ENCODE results near the gene AHRR. TPM values are rescaled to one million over a fixed set of nuclear protein-coding genes. Genes with fewer than 3 reads are reported as not detected.
A peak's percentile ranks its signal among the peaks of the same experiment; 100 is the strongest.

Gene AHRR
- total RNA-seq, 1 donor from 2014 or later, result 11.3 TPM

- intact Hi-C loops (cut with DNase I), result no loop called here
- ATAC-seq, result peak; percentile 73
Measured at GRCh38 chr5:337563-338130, 16.1 kb downstream of the AHRR start.

GRCh38 chr5:342501-343460, 21.3 kb downstream of the AHRR start:
- peak overlapping the region; percentile 55 for H3K4me3 ChIP-seq
- ATAC-seq, result peak; percentile 38
- no peaks in the 10 kb centered on the region for H3K27me3 ChIP-seq
- no peak overlapping the region for H3K27ac ChIP-seq
- H3K36me3 ChIP-seq, result no peaks in the 10 kb centered on the region
- intact Hi-C loops (cut with DNase I), result no loop called here
- H3K9me3 ChIP-seq, result no peaks in the 10 kb centered on the region
- H3K4me1 ChIP-seq, result no peaks in the 10 kb centered on the region
- TF ChIP-seq CTCF (IDR thresholded peaks at IDR 0.05), result no peak
- no peak for DNase-seq

More at GRCh38 chr5:337563-338130, 16.1 kb downstream of the AHRR start:
- H3K9me3 ChIP-seq, result no peaks in the 10 kb centered on the region
- H3K36me3 ChIP-seq, result no peaks in the 10 kb centered on the region
- peak; percentile 35 for TF ChIP-seq CTCF (IDR thresholded peaks at IDR 0.05)
- no peak overlapping the region for H3K4me3 ChIP-seq
- no peak for DNase-seq
- H3K4me1 ChIP-seq, result no peaks in the 10 kb centered on the region
- H3K27me3 ChIP-seq, result no peaks in the 10 kb centered on the region
- H3K27ac ChIP-seq, result no peak overlapping the region

GRCh38 chr5:343461-344401, 22.2 kb downstream of the AHRR start:
- ATAC-seq (peak; percentile 91), DNase-seq (peak; percentile 84)
- Histone ChIP-seq H3K27ac (peak overlapping the region; percentile 66), H3K4me1 (no peaks in the 10 kb centered on the region), H3K36me3 (no peaks in the 10 kb centered on the region), H3K27me3 (no peaks in the 10 kb centered on the region), H3K4me3 (peak overlapping the region; percentile 55), H3K9me3 (no peaks in the 10 kb centered on the region)
- TF ChIP-seq CTCF (IDR thresholded peaks at IDR 0.05), result no peak
- intact Hi-C loops (cut with DNase I), result no loop called here

GRCh38 chr5:344668-345067, 23.2 kb downstream of the AHRR start:
- H3K36me3 ChIP-seq, result no peaks in the 10 kb centered on the region
- no peak for ATAC-seq
- no peaks in the 10 kb centered on the region for H3K4me1 ChIP-seq
- TF ChIP-seq CTCF (IDR thresholded peaks at IDR 0.05), result no peak
- intact Hi-C loops (cut with DNase I), result no loop called here
- no peaks in the 10 kb centered on the region for H3K27me3 ChIP-seq
- DNase-seq, result no peak
- no peak overlapping the region for H3K27ac ChIP-seq
- no peaks in the 10 kb centered on the region for H3K9me3 ChIP-seq
- H3K4me3 ChIP-seq, result no peak overlapping the region

GRCh38 chr5:345404-346195, 24.1 kb downstream of the AHRR start:
- H3K9me3 ChIP-seq, result no peaks in the 10 kb centered on the region
- H3K4me1 ChIP-seq, result no peaks in the 10 kb centered on the region
- no peaks in the 10 kb centered on the region for H3K27me3 ChIP-seq
- ATAC-seq (no peak), DNase-seq (no peak)
- H3K27ac ChIP-seq, result no peak overlapping the region
- no peaks in the 10 kb centered on the region for H3K36me3 ChIP-seq
- no peak for TF ChIP-seq CTCF (IDR thresholded peaks at IDR 0.05)
- intact Hi-C loops (cut with DNase I), result no loop called here
- no peak overlapping the region for H3K4me3 ChIP-seq

All from upper lobe of right lung (tissue), 1 donor.